IMR-90 (cell line): ENCODE results near the gene LMX1A. TPM values are rescaled to one million over a fixed set of nuclear protein-coding genes. Genes with fewer than 3 reads are reported as not detected.

Experiments
- ATAC-seq: fragments of 200-7000 bp; cut with Tn5 transposase; 2 replicates; pipeline ENCODE4 v1.9.1; 2020; ENCODE audit warnings: low read depth, mild to moderate bottlenecking, moderate library complexity
- BruUV-seq: library from RNA; stranded (reverse); fragments of 400-500 nt; replicated peaks from 2 replicates; lab custom pipeline; 2021; lab: Mats Ljungman, UMichigan
- CTCF ChIA-PET: fragments of 300-600 bp; formaldehyde crosslinking; extraction: SDS; loops from one replicate; lab custom pipeline; 2021; ENCODE audit warnings: antibody characterized with exemption; lab: Yijun Ruan, JAX
- POLR2A ChIA-PET: fragments of 300-600 bp; sonication (Branson Sonifier 250); formaldehyde crosslinking; loops from one replicate; lab custom pipeline; 2022; ENCODE audit warnings: antibody characterized with exemption; ENCODE audit not compliant: unreplicated experiment; lab: Charles Lee
- DNase-seq: peaks from one replicate; pipeline ENCODE4 v3.0.0; 2013
- H2AFZ ChIP-seq: replicated peaks from 2 replicates; pipeline ENCODE3; 2013; ENCODE audit warnings: low read length, mild to moderate bottlenecking; ENCODE audit not compliant: poor library complexity
- H2AK5ac ChIP-seq: 2 replicates; pipeline ENCODE4 v1.6.1; 2013; ENCODE audit warnings: low read depth, low read length, inconsistent platforms
- H2AK9ac ChIP-seq: replicated peaks from 2 replicates; pipeline ENCODE3; 2013; ENCODE audit warnings: mild to moderate bottlenecking, low read depth, low read length, moderate library complexity; ENCODE audit not compliant: poor library complexity
- H2BK120ac ChIP-seq: 2 replicates; pipeline ENCODE4 v1.6.1; 2013; ENCODE audit warnings: low read depth, low read length, inconsistent platforms
- H2BK15ac ChIP-seq: 3 replicates; pipeline ENCODE4 v1.6.1; 2013; ENCODE audit warnings: low read depth, low read length, inconsistent platforms
- H2BK20ac ChIP-seq: 2 replicates; pipeline ENCODE4 v1.6.1; 2013; ENCODE audit warnings: low read depth, mild to moderate bottlenecking, inconsistent platforms, low read length, moderate library complexity
- H2BK5ac ChIP-seq: 2 replicates; pipeline ENCODE4 v1.6.1; 2013; ENCODE audit warnings: mild to moderate bottlenecking, low read depth, low read length, inconsistent platforms; ENCODE audit not compliant: poor library complexity, severe bottlenecking
- H3K14ac ChIP-seq: replicated peaks from 2 replicates; pipeline ENCODE4 v1.6.1; 2013; ENCODE audit warnings: low read depth, low read length, inconsistent platforms
- H3K18ac ChIP-seq: 2 replicates; pipeline ENCODE4 v1.6.1; 2013; ENCODE audit warnings: low read depth, low read length, control low read depth
- H3K23ac ChIP-seq: 2 replicates; pipeline ENCODE4 v1.6.1; 2013; ENCODE audit warnings: low read depth, low read length, inconsistent platforms
- H3K27ac ChIP-seq: 2 replicates; pipeline ENCODE4 v1.5.1; 2013; ENCODE audit warnings: mild to moderate bottlenecking, control low read depth, low read length; ENCODE audit not compliant: insufficient read depth
- H3K27me3 ChIP-seq: 2 replicates; pipeline ENCODE4 v1.6.1; 2013; ENCODE audit warnings: low read length; ENCODE audit not compliant: control insufficient read depth, insufficient read depth
- H3K36me3 ChIP-seq: 2 replicates; pipeline ENCODE4 v1.6.1; 2013; ENCODE audit warnings: low read length, mixed read lengths; ENCODE audit not compliant: control insufficient read depth, insufficient read depth
- H3K4ac ChIP-seq: 2 replicates; pipeline ENCODE4 v1.6.1; 2013; ENCODE audit warnings: low read depth, low read length, inconsistent platforms
- H3K4me1 ChIP-seq: 2 replicates; pipeline ENCODE4 v1.6.1; 2013; ENCODE audit warnings: low read length, mixed read lengths; ENCODE audit not compliant: control insufficient read depth, insufficient read depth
- H3K4me2 ChIP-seq: 2 replicates; pipeline ENCODE4 v1.6.1; 2013; ENCODE audit warnings: low read depth, mild to moderate bottlenecking, control low read depth, low read length, moderate library complexity
- H3K4me3 ChIP-seq: 2 replicates; pipeline ENCODE4 v1.5.1; 2013; ENCODE audit warnings: low read depth, mild to moderate bottlenecking, control low read depth, low read length, moderate library complexity; ENCODE audit not compliant: insufficient read depth
- H3K56ac ChIP-seq: 2 replicates; pipeline ENCODE4 v1.6.1; 2013; ENCODE audit warnings: low read length, inconsistent platforms; ENCODE audit not compliant: insufficient read depth; ENCODE audit errors: extremely low read depth
- H3K79me1 ChIP-seq, 2 experiments: 2 replicates each; pipeline ENCODE4 v1.6.1; 2013; ENCODE audit warnings: low read length in 2 of 2, inconsistent platforms in 1 of 2, low read depth in 1 of 2
- H3K9ac ChIP-seq: 2 replicates; pipeline ENCODE4 v1.6.1; 2013; ENCODE audit warnings: low read depth, low read length, control low read depth
- H3K9me1 ChIP-seq: 2 replicates; pipeline ENCODE4 v1.6.1; 2013; ENCODE audit warnings: low read length, inconsistent platforms; ENCODE audit not compliant: insufficient read depth
- H3K9me3 ChIP-seq: 2 replicates; pipeline ENCODE4 v1.6.1; 2013; ENCODE audit warnings: low read length; ENCODE audit not compliant: control insufficient read depth, insufficient read depth
- H4K20me1 ChIP-seq: 2 replicates; pipeline ENCODE4 v1.6.1; 2013; ENCODE audit warnings: low read length, inconsistent platforms; ENCODE audit not compliant: insufficient read depth
- H4K5ac ChIP-seq: 2 replicates; pipeline ENCODE4 v1.6.1; 2013; ENCODE audit warnings: mild to moderate bottlenecking, low read depth, low read length, control low read depth
- H4K8ac ChIP-seq, 2 experiments: 2 replicates each; pipeline ENCODE4 v1.6.1; 2013; ENCODE audit warnings: low read depth in 2 of 2, low read length in 2 of 2, control low read depth in 1 of 2, inconsistent platforms in 1 of 2
- H4K91ac ChIP-seq: 2 replicates; pipeline ENCODE4 v1.6.1; 2013; ENCODE audit warnings: low read depth, low read length, inconsistent platforms; ENCODE audit not compliant: insufficient read depth
- BHLHE40 ChIP-seq: fragments of 150-350 bp; IDR thresholded peaks from 2 replicates; pipeline ENCODE4 v1.6.1; 2016; ENCODE audit warnings: mild to moderate bottlenecking, low read depth, low read length
- CEBPB ChIP-seq: IDR thresholded peaks from 2 replicates; pipeline ENCODE4 v1.6.1; 2012; ENCODE audit warnings: low read depth, low read length, improper control_type of control experiment
- CHD1 ChIP-seq: IDR thresholded peaks from 2 replicates; pipeline ENCODE4 v1.6.1; 2012; ENCODE audit warnings: low read depth, low read length, improper control_type of control experiment
- CTCF ChIP-seq: conservative IDR thresholded peaks from 2 replicates; pipeline ENCODE4 v1.5.1; 2012; ENCODE audit warnings: mild to moderate bottlenecking, low read depth, low read length, improper control_type of control experiment
- ELK1 ChIP-seq: fragments of 150-350 bp; IDR thresholded peaks from 2 replicates; pipeline ENCODE4 v1.6.1; 2016; ENCODE audit warnings: low read depth, mild to moderate bottlenecking, low read length, moderate library complexity, borderline replicate concordance
- FOS ChIP-seq: fragments of 150-350 bp; IDR thresholded peaks from 2 replicates; pipeline ENCODE4 v1.6.1; 2016; ENCODE audit warnings: low read depth, low read length
- MAFK ChIP-seq: IDR thresholded peaks from 2 replicates; pipeline ENCODE4 v1.6.1; 2012; ENCODE audit warnings: low read depth, low read length, improper control_type of control experiment
- MAZ ChIP-seq: IDR thresholded peaks from 2 replicates; pipeline ENCODE4 v1.6.1; 2012; ENCODE audit warnings: low read depth, mild to moderate bottlenecking, low read length, improper control_type of control experiment, moderate library complexity, borderline replicate concordance
- MXI1 ChIP-seq: IDR thresholded peaks from 2 replicates; pipeline ENCODE4 v1.6.1; 2012; ENCODE audit warnings: low read depth, mild to moderate bottlenecking, low read length, moderate library complexity, borderline replicate concordance
- NFE2L2 ChIP-seq: fragments of 150-350 bp; IDR thresholded peaks from 2 replicates; pipeline ENCODE4 v1.6.1; 2016; ENCODE audit warnings: low read depth, mild to moderate bottlenecking, low read length
- POLR2A ChIP-seq: IDR thresholded peaks from 2 replicates; pipeline ENCODE4 v1.6.1; 2012; ENCODE audit warnings: mild to moderate bottlenecking, low read depth, low read length
- RCOR1 ChIP-seq: IDR thresholded peaks from 2 replicates; pipeline ENCODE4 v1.6.1; 2012; ENCODE audit warnings: mild to moderate bottlenecking, low read length, improper control_type of control experiment; ENCODE audit not compliant: insufficient replicate concordance
- RFX5 ChIP-seq: IDR thresholded peaks from 2 replicates; pipeline ENCODE4 v1.8.0; 2012; ENCODE audit warnings: low read depth, mild to moderate bottlenecking, low read length, moderate library complexity
- SMC3 ChIP-seq: fragments of 150-350 bp; IDR thresholded peaks from 2 replicates; pipeline ENCODE4 v1.6.1; 2016; ENCODE audit warnings: low read depth, mild to moderate bottlenecking, antibody characterized with exemption, low read length, moderate library complexity
- USF2 ChIP-seq: fragments of 150-350 bp; IDR thresholded peaks from 2 replicates; pipeline ENCODE4 v1.6.1; 2017; ENCODE audit warnings: mild to moderate bottlenecking, antibody characterized with exemption, low read length, low read depth
- WGBS, 2 experiments: methylation state at CpG; one replicate each; pipeline versions ENCODE4 v1.1.5 to v1.1.7; 2013; ENCODE audit warnings: missing lambda C conversion rate in 2 of 2; ENCODE audit not compliant: insufficient read length in 1 of 2; ENCODE audit errors: extremely low coverage in 2 of 2; 5-methylcytosine and 5-hydroxymethylcytosine counted together
- dilution Hi-C: fragments of 300-500 bp; cut with HindIII; formaldehyde crosslinking; loops from one replicate; pipeline ENCODE4 v1.14.3; 2018; ENCODE audit warnings: low sequenced_read_pairs; ENCODE audit not compliant: unreplicated experiment
- in situ Hi-C: fragments of 300-500 bp; cut with MboI; formaldehyde crosslinking; loops from 3 replicates; pipeline ENCODE4 v1.14.3; 2019; ENCODE audit warnings: low sequenced_read_pairs, inconsistent platforms, mixed read lengths
- intact Hi-C: fragments of 100-400 bp; cut with micrococcal nuclease; formaldehyde crosslinking; loops from 2 replicates; pipeline ENCODE4 v1.10.0; 2022
- polyA plus RNA-seq, 3 experiments: library from polyadenylated mRNA; depleted of rRNA; stranded (reverse); fragments of >200 nt; gene quantifications; 2 replicates each; pipeline ENCODE4 v1.2.3, GENCODE V29; 2012; ENCODE audit warnings: low replicate concordance in 1 of 3
- total RNA-seq: library from RNA; depleted of rRNA; stranded (reverse); fragments of >200 nt; gene quantifications from 2 replicates; pipeline ENCODE4 v1.2.3, GENCODE V29; 2012

LMX1A gene
- total and polyA plus RNA-seq, 2 of the 4 experiments (the other 2 are of a cell fraction) = not detected

- Histone ChIP-seq H4K20me1 (no peaks in the 10 kb centered on the region), H4K8ac (no peak overlapping the region), H2BK5ac (no peak overlapping the region), H3K56ac (no peak overlapping the region), H3K14ac (no peak overlapping the region), H4K5ac (no peak overlapping the region), H3K79me1 (no peaks in the 10 kb centered on the region), H3K4me1 (no peaks in the 10 kb centered on the region), H2AK5ac (no peak overlapping the region), H2AFZ (no peak overlapping the region), H2BK15ac (no peak overlapping the region), H3K27ac (no peak overlapping the region), H3K18ac (no peak overlapping the region), H3K4me3 (no peak overlapping the region), H4K91ac (no peak overlapping the region), H2BK120ac (no peak overlapping the region), H3K4me2 (no peak overlapping the region), H3K9me1 (no peaks in the 10 kb centered on the region; the same call in 1 of the 2 replicates), H3K9ac (no peak overlapping the region), H2BK20ac (no peak overlapping the region), H3K9me3 (no peaks in the 10 kb centered on the region), H3K23ac (no peak overlapping the region), H3K27me3 (no peaks in the 10 kb centered on the region), H3K36me3 (no peaks in the 10 kb centered on the region), H3K4ac (no peak overlapping the region), H2AK9ac (no peak overlapping the region)
- in situ Hi-C loops = no loop called here
- no peak for ATAC-seq
- POLR2A ChIA-PET = no interaction called here
- intact Hi-C loops = no loop called here
- DNase-seq = no peak
- CTCF ChIA-PET = no interaction called here
- dilution Hi-C loops = no loop called here
- no CpG with 5 or more reads among the region's 1 CpG for WGBS, 2 experiments
- TF ChIP-seq CHD1 = no peak
- no peak for TF ChIP-seq ELK1
- TF ChIP-seq RCOR1 = no peak
- TF ChIP-seq CEBPB = no peak
- TF ChIP-seq NFE2L2 = no peak
- no peak for TF ChIP-seq POLR2A
- no peak for TF ChIP-seq RFX5
- no peak for TF ChIP-seq MAZ
- no peak for TF ChIP-seq CTCF
- no peak for TF ChIP-seq MXI1
- TF ChIP-seq MAFK = no peak
- no peak for TF ChIP-seq SMC3
- TF ChIP-seq BHLHE40 = no peak
- no peak for TF ChIP-seq USF2
- no peak for TF ChIP-seq FOS
- no TSS peak for BruUV-seq
Observed at GRCh38 chr1:165217958-165218357, 138.6 kb downstream of the LMX1A start.
